Cortex of kidney (tissue), 1 donor: Measurements from ENCODE around the gene SLC35F4.
"Not testable (repeated sequence)": the region's sequence is repeated elsewhere in the genome, so short reads cannot be mapped to it uniquely, and the experiment has no call there.

Source experiments
- DNase-seq: peaks from one replicate; lab custom pipeline; 2025; lab: John Stamatoyannopoulos, UW

The SLC35F4 gene

DNA sequence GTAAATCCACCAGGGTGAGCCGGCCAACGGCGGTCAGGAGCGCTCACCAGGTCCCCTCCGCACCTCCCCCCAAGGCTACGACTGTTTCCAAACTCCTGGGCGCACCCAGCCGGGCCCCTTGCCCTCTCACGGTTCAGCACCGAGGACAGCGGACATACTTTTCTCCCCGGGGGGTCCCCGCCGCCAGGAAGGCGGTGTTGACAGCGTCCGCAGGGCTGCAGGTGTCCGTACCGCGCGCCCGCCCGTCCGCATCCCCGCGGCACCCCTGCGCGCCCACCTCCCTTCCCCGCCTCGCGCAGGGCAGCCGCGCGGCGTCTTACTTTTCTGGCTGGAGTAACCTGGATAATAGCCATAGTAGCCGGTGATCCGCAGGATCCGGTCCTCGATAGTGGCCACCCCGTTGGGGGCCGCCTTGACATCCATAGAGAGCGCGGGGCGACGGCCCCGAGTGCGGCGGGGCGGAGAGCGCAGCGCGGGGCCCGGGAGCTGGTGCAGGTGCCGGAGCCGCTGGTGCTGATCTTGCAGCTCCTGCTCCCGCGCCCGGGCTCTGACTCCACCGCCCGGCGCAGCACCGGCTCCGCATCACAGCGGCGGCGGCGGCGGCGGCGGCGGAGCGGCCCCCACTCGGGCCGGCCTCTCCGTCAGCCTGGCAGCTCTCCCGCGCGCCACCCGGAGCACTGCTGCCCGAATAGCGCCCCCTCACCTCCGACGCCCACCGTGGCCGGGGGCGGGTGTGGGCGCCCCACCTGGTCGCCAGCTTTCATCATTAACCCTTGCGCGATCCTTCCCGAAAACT lies at the start of gene SLC35F4:
TSS of gene SLC35F4 (minus strand) at position 690 of the 796 bp plus-strand sequence.
- no peak for DNase-seq

- DNase-seq: no peak
Measured at GRCh38 chr14:57909626-57910025, 43.7 kb upstream of the SLC35F4 start.

GRCh38 chr14:57903954-57904353 lies 38.1 kb upstream of the SLC35F4 start:
- DNase-seq: no peak

- no peak for DNase-seq
Measured at GRCh38 chr14:57898837-57899572, 33.1 kb upstream of the SLC35F4 start.

GRCh38 chr14:57897144-57897748 lies 31.4 kb upstream of the SLC35F4 start:
- DNase-seq: no peak

- no peak for DNase-seq
Measured at GRCh38 chr14:57889245-57889644, 23.4 kb upstream of the SLC35F4 start.

DNA sequence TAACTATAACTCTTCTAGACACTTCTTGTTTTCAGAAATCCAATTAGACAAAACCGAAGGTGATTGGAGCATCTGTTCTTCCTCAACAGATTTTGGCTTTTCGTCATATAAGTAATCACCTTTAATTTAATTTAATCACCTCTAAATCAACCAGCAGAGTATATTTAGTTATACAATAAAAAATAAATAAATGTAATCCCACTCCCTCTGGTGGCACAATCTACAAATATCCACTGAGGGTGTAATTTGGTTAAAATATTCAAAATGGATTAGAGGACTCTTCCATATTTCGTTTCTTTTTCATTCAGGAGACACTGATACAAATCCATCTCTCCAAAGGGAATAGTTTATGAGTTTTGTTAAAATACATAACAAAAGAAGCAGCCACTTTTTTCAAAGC lies 18.3 kb upstream of the SLC35F4 start:
- DNase-seq: no peak

GRCh38 chr14:57883061-57883460 lies 17.2 kb upstream of the SLC35F4 start:
- no peak for DNase-seq

GRCh38 chr14:57879516-57879915 lies 13.6 kb upstream of the SLC35F4 start:
- no peak for DNase-seq

DNA sequence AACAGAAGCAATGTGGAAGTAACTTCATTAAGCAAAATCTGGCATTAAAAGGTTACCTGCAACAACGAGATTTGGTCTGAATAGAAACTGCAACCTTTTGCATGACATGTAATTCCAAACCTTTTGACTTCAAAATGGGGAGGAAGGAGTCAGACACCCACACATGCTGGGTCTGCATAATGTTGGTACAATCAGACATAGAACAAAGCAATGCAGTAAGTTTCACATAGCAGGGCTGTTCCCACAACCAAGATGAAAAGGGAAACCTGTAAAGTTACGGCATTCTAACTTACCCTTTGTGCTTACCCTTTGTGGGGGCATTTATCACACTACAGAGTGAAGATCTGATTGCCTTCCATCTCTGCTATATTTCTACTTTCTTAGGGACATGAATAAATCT lies 10.1 kb upstream of the SLC35F4 start:
- no peak for DNase-seq

DNA sequence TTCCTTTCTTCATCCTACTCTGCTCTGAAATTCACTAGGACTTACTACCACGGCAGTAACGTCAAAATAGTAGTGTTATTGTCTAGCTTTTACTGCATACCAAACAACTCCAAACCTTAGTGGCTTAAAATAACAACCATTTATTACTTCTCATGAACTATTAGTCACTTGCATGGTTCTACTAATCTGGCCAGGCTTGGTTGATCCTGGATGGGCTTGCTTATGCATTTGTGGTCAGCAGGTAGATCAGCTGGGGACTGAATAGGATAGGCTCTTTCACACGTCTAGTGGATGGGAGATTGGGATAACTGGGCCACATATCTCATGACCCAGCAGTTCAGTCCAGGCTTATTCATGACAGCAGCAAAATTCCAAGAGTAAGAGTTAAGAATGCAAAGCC lies 9.4 kb upstream of the SLC35F4 start:
- DNase-seq: no peak

- no peak for DNase-seq
Measured at GRCh38 chr14:57871459-57872080, 5.7 kb upstream of the SLC35F4 start.

DNA sequence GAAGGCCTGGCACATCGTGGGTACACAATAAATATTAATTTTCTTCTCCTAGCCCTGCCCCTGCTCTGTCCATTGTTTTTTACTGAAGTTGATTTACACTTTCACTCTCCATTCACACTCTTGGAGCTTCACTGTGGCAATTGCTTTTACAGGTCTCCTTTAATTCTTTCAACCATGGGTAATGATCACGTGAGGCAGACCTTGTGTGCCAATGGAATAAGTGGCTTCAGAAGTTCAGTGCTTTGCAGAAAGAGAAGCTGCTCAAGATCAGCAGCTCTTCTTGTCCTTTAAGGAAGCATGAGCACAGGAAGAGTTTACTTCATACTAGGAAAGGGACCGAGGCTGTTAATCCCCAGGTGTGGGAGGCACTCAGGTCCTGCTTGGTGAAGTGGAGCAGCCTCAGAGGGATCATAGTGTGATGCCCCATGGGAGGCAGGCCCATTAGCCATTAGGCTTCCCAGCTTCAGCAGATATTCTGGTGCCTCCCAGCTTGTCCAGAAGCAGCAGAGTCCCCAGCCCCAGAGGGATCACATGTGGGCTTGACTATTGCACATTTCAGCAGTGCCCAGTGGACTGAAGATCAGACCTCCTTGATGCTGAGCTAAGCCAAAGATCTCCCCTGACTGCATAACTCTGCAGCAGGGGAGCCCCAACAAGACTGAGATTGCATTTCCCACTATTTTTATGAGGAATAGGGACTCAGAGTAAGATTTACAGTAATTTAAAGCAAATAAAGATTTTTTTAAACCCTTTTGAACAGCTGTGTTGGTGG lies 5.0 kb upstream of the SLC35F4 start:
- no peak for DNase-seq

DNA sequence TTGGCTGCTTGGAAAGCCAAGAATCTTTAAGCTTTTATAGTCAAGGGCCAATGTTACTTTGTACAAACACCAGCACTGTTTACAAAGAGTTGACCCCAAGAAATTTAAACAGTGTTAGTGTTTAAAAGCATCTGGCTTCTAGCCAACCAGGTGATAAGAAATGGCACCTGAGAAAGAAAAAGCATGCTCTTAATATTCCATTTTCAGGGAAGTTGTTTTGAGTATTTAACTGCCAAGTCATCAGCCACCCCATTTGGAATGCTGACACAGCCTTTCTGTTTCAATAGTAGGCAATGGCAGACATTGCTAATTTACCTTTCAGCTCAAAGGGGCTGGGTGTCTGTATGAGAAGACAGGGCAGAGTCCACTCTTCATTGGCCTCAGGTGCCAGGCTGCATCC lies 3.7 kb upstream of the SLC35F4 start:
- DNase-seq: no peak

GRCh38 chr14:57866199-57866705 lies 360 bp upstream of the SLC35F4 start:
- no peak for DNase-seq

GRCh38 chr14:57865066-57865402 lies 858 bp downstream of the SLC35F4 start:
- no peak for DNase-seq

GRCh38 chr14:57864659-57865058 lies 1.2 kb downstream of the SLC35F4 start:
- DNase-seq: no peak

DNA sequence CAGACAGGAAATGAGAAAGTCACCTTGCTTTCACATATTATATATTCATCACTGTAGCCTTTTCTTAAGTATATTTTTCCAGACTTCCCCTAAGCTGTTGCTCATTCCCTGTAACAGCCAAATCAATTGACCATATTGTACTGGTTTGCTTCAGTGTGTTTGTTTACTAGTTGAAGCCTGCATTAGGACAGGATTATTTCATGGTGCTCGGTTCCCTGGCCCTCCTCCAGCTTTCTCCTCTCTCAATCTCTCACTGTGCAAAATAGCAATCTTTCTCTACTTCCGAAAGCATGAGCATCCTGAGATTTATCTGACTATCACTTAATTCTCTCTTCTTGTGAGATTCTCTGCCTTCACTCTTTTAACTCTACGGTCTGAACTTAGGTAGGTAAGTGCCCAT lies 2.4 kb downstream of the SLC35F4 start:
- no peak for DNase-seq

DNA sequence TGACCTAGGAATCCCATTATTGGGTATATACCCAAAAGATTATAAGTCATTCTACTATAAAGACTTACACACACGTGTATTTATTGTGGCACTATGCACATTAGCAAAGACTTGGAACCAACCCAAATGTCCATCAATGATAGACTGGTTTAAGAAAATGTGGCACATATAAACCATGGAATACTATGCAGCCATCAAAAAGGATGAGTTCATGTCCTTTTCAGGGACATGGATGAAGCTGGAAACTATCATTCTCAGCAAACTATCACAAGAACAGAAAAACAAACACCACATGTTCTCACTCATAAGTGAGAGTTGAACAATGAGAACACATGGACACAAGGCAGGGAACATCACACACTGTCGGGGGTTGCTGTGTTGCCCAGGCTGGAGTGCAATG lies 10.2 kb downstream of the SLC35F4 start:
- not testable (repeated sequence) for DNase-seq

- no peak for DNase-seq
Measured at GRCh38 chr14:57854571-57854970, 11.3 kb downstream of the SLC35F4 start.

GRCh38 chr14:57851354-57851753 lies 14.5 kb downstream of the SLC35F4 start:
- DNase-seq: no peak

DNA sequence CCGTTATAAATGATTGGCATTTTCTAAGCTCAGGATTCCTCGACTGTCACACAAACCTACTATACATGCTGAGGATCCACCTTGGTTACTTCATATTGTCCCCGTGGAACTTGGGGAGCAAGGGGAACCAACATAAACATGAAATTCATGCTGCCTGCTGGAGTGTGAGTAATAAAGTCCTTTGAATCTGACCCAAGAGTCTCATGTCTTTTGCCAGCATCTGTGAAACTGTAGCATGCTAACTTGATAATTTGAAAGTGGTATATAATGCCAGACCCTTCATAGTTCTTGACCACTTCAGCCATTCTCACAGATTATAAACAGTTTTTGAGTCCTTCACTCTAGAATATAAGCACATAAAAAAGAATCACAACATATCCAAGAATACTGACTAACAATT lies 17.1 kb downstream of the SLC35F4 start:
- no peak for DNase-seq
